ENCODE measurements around the gene BCAP31.

- no peak for TF ChIP-seq CTCF (conservative IDR thresholded peaks at IDR 0.05; ENCODE audit: low read depth, low read length)
- TF ChIP-seq EZH2 (IDR thresholded peaks at IDR 0.05; ENCODE audit: low read length, unreplicated experiment): no peak
Observed at GRCh38 chrX:153671589-153672530, 52.3 kb downstream of the BCAP31 start.

Measured in PC-3 (cell line).